Muscle of arm (tissue), 12 donors: ENCODE data around the gene EIPR1. TPM values are rescaled to one million over a fixed set of nuclear protein-coding genes. Genes with fewer than 3 reads are reported as not detected.
"Not testable (repeated sequence)": the region's sequence is repeated elsewhere in the genome, so short reads cannot be mapped to it uniquely, and the experiment has no call there.

ENCODE experiments used
- DNase-seq: peaks from one replicate; pipeline ENCODE4 v3.0.0-alpha.2; 2013
- polyA plus RNA-seq, 12 donors: library from polyadenylated mRNA; unstranded; fragments of 120-200 nt; gene quantifications; one replicate each; pipeline ENCODE4 v1.2.1, GENCODE V29; 2013; ENCODE audit not compliant: insufficient read length in 12 of 12

Gene EIPR1
- polyA plus RNA-seq, 12 donors, result 13.8 to 28.9 (median 16.1) TPM; not detected in 1

GRCh38 chr2:3288470-3289170 lies 89.0 kb downstream of the EIPR1 start:
- DNase-seq, result no peak

GRCh38 chr2:3287896-3288295 lies 89.7 kb downstream of the EIPR1 start:
- DNase-seq, result no peak

GRCh38 chr2:3286646-3287036 lies 91.0 kb downstream of the EIPR1 start:
- not testable (repeated sequence) for DNase-seq

GRCh38 chr2:3285901-3286645 lies 91.5 kb downstream of the EIPR1 start:
- no peak for DNase-seq

GRCh38 chr2:3284657-3285630 lies 92.7 kb downstream of the EIPR1 start:
- no peak for DNase-seq

GRCh38 chr2:3283876-3284656 lies 93.6 kb downstream of the EIPR1 start:
- DNase-seq, result not testable (repeated sequence)

GRCh38 chr2:3283206-3283605 lies 94.4 kb downstream of the EIPR1 start:
- no peak for DNase-seq

- no peak for DNase-seq
These were observed 95.3 kb downstream of the EIPR1 start for GRCh38 chr2:3282056-3282998.

GRCh38 chr2:3280683-3281520 lies 96.7 kb downstream of the EIPR1 start:
- no peak for DNase-seq

GRCh38 chr2:3280197-3280596 lies 97.4 kb downstream of the EIPR1 start:
- DNase-seq, result no peak

GRCh38 chr2:3279236-3279960 lies 98.2 kb downstream of the EIPR1 start:
- no peak for DNase-seq

- no peak for DNase-seq
These were observed 98.9 kb downstream of the EIPR1 start for GRCh38 chr2:3278521-3279218.

GRCh38 chr2:3277748-3278520 lies 99.7 kb downstream of the EIPR1 start:
- no peak for DNase-seq

GRCh38 chr2:3277050-3277747 lies 100.4 kb downstream of the EIPR1 start:
- DNase-seq, result no peak

- DNase-seq, result no peak
These were observed 104.9 kb downstream of the EIPR1 start for GRCh38 chr2:3272761-3273160.

GRCh38 chr2:3270095-3270478 lies 107.5 kb downstream of the EIPR1 start:
- DNase-seq, result no peak
